ENCODE measurements around the gene LRP6.
"Not testable (repeated sequence)": the region's sequence is repeated elsewhere in the genome, so short reads cannot be mapped to it uniquely, and the experiment has no call there.

Gene LRP6

GRCh38 chr12:12156828-12157227 is 110.0 kb downstream of the LRP6 start:
- no peak for TF ChIP-seq CTCF (IDR thresholded peaks at IDR 0.05; ENCODE audit: borderline replicate concordance, control extremely low read depth, extremely low read depth, insufficient read depth, missing control alignments)
- no peak for DNase-seq (ENCODE audit: low spot score)
- in situ Hi-C loops (cut with MboI; ENCODE audit: low sequenced_read_pairs, unreplicated experiment), result no loop called here

- in situ Hi-C loops (cut with MboI; ENCODE audit: low sequenced_read_pairs, unreplicated experiment), result no loop called here
- no peak for DNase-seq (ENCODE audit: low spot score)
- TF ChIP-seq CTCF (IDR thresholded peaks at IDR 0.05; ENCODE audit: borderline replicate concordance, control extremely low read depth, extremely low read depth, insufficient read depth, missing control alignments), result no peak
Observed at GRCh38 chr12:12156116-12156515, 110.7 kb downstream of the LRP6 start.

GRCh38 chr12:12153596-12153995 is 113.2 kb downstream of the LRP6 start:
- no peak for TF ChIP-seq CTCF (IDR thresholded peaks at IDR 0.05; ENCODE audit: borderline replicate concordance, control extremely low read depth, extremely low read depth, insufficient read depth, missing control alignments)
- in situ Hi-C loops (cut with MboI; ENCODE audit: low sequenced_read_pairs, unreplicated experiment), result no loop called here
- no peak for DNase-seq (ENCODE audit: low spot score)

- in situ Hi-C loops (cut with MboI; ENCODE audit: low sequenced_read_pairs, unreplicated experiment), result no loop called here
- DNase-seq (ENCODE audit: low spot score), result no peak
Observed at GRCh38 chr12:12147111-12147510, 119.7 kb downstream of the LRP6 start.

GRCh38 chr12:12144531-12144930 is 122.3 kb downstream of the LRP6 start:
- DNase-seq (ENCODE audit: low spot score); in situ Hi-C loops (cut with MboI; ENCODE audit: low sequenced_read_pairs, unreplicated experiment): not testable (repeated sequence)

More at GRCh38 chr12:12147111-12147510, 119.7 kb downstream of the LRP6 start:
- TF ChIP-seq CTCF (IDR thresholded peaks at IDR 0.05; ENCODE audit: borderline replicate concordance, control extremely low read depth, extremely low read depth, insufficient read depth, missing control alignments), result no peak

GRCh38 chr12:12141000-12141399 is 125.8 kb downstream of the LRP6 start:
- no peak for TF ChIP-seq CTCF (IDR thresholded peaks at IDR 0.05; ENCODE audit: borderline replicate concordance, control extremely low read depth, extremely low read depth, insufficient read depth, missing control alignments)
- DNase-seq (ENCODE audit: low spot score), result no peak
- in situ Hi-C loops (cut with MboI; ENCODE audit: low sequenced_read_pairs, unreplicated experiment), result no loop called here

GRCh38 chr12:12138203-12139154 is 128.4 kb downstream of the LRP6 start:
- DNase-seq (ENCODE audit: low spot score), result no peak
- in situ Hi-C loops (cut with MboI; ENCODE audit: low sequenced_read_pairs, unreplicated experiment), result no loop called here
- no peak for TF ChIP-seq CTCF (IDR thresholded peaks at IDR 0.05; ENCODE audit: borderline replicate concordance, control extremely low read depth, extremely low read depth, insufficient read depth, missing control alignments)
